ENCODE results near the gene KRT23. TPM values are rescaled to one million over a fixed set of nuclear protein-coding genes. Genes with fewer than 3 reads are reported as not detected.

The KRT23 gene
- polyA plus RNA-seq, 6 donors from 2014 or later: 0.19 TPM; not detected in 5

DNA sequence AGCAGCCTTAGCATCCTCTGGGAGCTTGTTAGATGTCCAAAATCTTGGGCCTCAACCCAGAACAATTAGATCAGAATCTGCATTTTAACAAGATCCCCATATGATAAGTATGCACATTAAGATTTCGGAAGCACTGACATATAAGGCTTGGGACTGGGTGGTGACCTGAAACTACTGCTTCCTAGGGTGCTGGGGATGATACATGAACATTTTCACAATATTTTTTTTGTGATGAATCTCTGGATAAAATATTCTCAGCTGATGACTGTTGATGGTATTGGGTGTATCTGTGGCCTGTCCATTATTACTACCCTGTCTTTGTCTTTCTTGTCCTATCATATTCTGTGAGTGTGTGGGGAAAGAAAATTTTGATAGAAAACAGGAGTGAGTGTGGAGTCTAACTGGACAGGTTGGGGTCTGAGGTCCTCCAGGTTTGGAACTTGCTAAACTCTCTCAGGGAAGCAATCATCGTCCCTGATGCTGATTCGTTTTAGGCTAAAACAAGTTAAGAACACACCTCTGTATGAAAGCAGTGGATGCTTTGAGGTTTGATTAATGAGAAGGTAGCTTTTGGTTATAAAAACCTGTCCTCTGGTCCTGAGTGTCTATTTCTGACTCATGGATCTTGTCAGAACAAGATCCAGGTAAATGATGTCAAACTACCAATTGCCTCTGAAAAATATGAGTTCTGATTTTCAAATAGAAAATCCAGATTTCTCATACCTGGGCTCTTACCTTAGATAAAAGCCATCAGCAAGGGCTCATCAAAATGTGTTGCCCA is 23.2 kb downstream of the KRT23 start:
- DNase-seq (no peak), ATAC-seq (ENCODE audit: low read depth in 2 of 2) (no peak)
- Mint-ChIP-seq H3K36me3 (no peaks in the 10 kb centered on the region), H3K4me1 (peaks cover 8 to 14% (median 8%) of the 10 kb centered on the region in 3 donors), H3K9me3 (no peaks in the 10 kb centered on the region), H3K4me3 (no peak overlapping the region), H3K27me3 (peaks cover 0 to 13% (median 4%) of the 10 kb centered on the region in 3 donors), H3K27ac (no peak overlapping the region)

- peaks cover 13 to 24% (median 14%) of the 10 kb centered on the region in 3 donors for H3K27me3 Mint-ChIP-seq
- DNase-seq (no peak), ATAC-seq (ENCODE audit: low read depth in 2 of 2) (no peak)
- no peak overlapping the region for H3K4me3 Mint-ChIP-seq
- peak overlapping the region in 1 of 6 donors; percentile 63 for H3K27ac Mint-ChIP-seq
- no peaks in the 10 kb centered on the region for H3K36me3 Mint-ChIP-seq
- H3K9me3 Mint-ChIP-seq: no peaks in the 10 kb centered on the region
- peaks cover 8 to 14% (median 8%) of the 10 kb centered on the region in 3 donors for H3K4me1 Mint-ChIP-seq
These were observed 24.8 kb downstream of the KRT23 start for GRCh38 chr17:40912486-40913210.

- no peaks in the 10 kb centered on the region for H3K36me3 Mint-ChIP-seq
- no peak overlapping the region for H3K4me3 Mint-ChIP-seq
- ATAC-seq (ENCODE audit: low read depth in 2 of 2): no peak
- H3K9me3 Mint-ChIP-seq: no peaks in the 10 kb centered on the region
- DNase-seq: no peak
- H3K4me1 Mint-ChIP-seq: peaks cover 3 to 5% (median 4%) of the 10 kb centered on the region in 3 donors
- no peak overlapping the region for H3K27ac Mint-ChIP-seq
- peaks cover 33 to 39% (median 34%) of the 10 kb centered on the region in 3 donors for H3K27me3 Mint-ChIP-seq
These were observed 27.0 kb downstream of the KRT23 start for GRCh38 chr17:40910441-40910841.

GRCh38 chr17:40909755-40910154 is 27.7 kb downstream of the KRT23 start:
- peak overlapping the region in 2 of 6 donors; percentile 9 to 19 for H3K27ac Mint-ChIP-seq
- DNase-seq: no peak
- H3K4me3 Mint-ChIP-seq: no peak overlapping the region
- ATAC-seq (ENCODE audit: low read depth in 2 of 2): no peak
- H3K9me3 Mint-ChIP-seq: no peaks in the 10 kb centered on the region
- peaks cover 40 to 45% (median 41%) of the 10 kb centered on the region in 3 donors for H3K27me3 Mint-ChIP-seq
- H3K36me3 Mint-ChIP-seq: no peaks in the 10 kb centered on the region
- no peaks in the 10 kb centered on the region for H3K4me1 Mint-ChIP-seq

GRCh38 chr17:40909351-40909750 is 28.1 kb downstream of the KRT23 start:
- H3K9me3 Mint-ChIP-seq: no peaks in the 10 kb centered on the region

DNA sequence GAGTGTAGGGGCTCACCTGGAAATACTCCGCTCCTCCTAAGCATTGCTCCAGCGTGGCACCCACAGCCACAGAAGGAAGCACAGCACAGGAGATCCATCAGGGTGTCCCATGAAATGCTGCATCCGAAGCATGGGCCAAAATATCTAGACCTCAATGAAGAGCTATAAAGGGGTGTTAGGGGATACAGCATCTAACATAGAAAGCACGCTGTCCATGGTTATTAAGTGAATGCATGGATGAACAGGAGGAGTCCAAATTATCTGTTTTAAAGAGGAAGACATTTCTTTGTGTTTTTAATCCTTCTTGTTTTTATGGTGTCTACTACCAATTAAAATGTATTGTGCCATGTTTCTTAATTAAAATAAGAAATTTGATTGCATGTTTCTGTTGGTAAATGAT is 30.8 kb downstream of the KRT23 start:
- Mint-ChIP-seq H3K27ac (no peak overlapping the region), H3K36me3 (no peaks in the 10 kb centered on the region), H3K27me3 (peaks cover 49 to 58% (median 55%) of the 10 kb centered on the region in 3 donors), H3K4me3 (no peak overlapping the region), H3K4me1 (no peaks in the 10 kb centered on the region), H3K9me3 (no peaks in the 10 kb centered on the region)
- DNase-seq: no peak
- ATAC-seq (ENCODE audit: low read depth in 2 of 2): no peak

More at GRCh38 chr17:40909351-40909750, 28.1 kb downstream of the KRT23 start:
- Mint-ChIP-seq H3K4me3 (no peak overlapping the region), H3K27ac (no peak overlapping the region), H3K4me1 (no peaks in the 10 kb centered on the region), H3K27me3 (peaks cover 44 to 48% (median 45%) of the 10 kb centered on the region in 3 donors), H3K36me3 (no peaks in the 10 kb centered on the region)
- DNase-seq (peak; percentile 59), ATAC-seq (ENCODE audit: low read depth in 2 of 2) (peak; percentile 60 to 72)

DNA sequence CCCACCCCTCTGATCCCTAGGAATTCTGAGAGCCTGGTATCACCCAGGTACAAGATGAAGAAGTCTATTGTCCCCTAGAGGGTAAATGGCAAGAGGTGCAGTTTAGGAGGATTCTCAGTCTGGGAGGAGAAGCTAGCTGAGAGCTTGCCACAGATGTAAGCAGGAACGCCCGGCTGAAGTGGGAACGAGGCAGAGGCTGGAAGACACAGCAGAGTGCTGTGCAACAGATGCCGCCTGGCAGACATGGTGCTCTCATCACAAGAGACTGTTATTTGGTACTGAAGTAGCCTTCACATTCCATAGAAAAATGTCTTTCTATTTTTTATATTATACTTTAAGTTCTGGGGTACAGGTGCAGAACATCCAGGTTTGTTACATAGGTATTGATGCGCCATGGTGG is 32.1 kb downstream of the KRT23 start:
- no peaks in the 10 kb centered on the region for H3K4me1 Mint-ChIP-seq

GRCh38 chr17:40903129-40903847 is 34.2 kb downstream of the KRT23 start:
- Mint-ChIP-seq H3K4me1 (no peaks in the 10 kb centered on the region), H3K9me3 (no peaks in the 10 kb centered on the region), H3K27ac (no peak overlapping the region), H3K27me3 (peaks cover 54 to 69% (median 61%) of the 10 kb centered on the region in 3 donors), H3K36me3 (no peaks in the 10 kb centered on the region), H3K4me3 (no peak overlapping the region)
- DNase-seq (no peak), ATAC-seq (ENCODE audit: low read depth in 2 of 2) (no peak)

More for the DNA sequence above, 32.1 kb downstream of the KRT23 start:
- Mint-ChIP-seq H3K27me3 (peaks cover 53 to 68% (median 64%) of the 10 kb centered on the region in 3 donors), H3K4me3 (no peak overlapping the region), H3K27ac (peak overlapping the region in 1 of 6 donors; percentile 30), H3K9me3 (no peaks in the 10 kb centered on the region), H3K36me3 (no peaks in the 10 kb centered on the region)
- DNase-seq (no peak), ATAC-seq (ENCODE audit: low read depth in 2 of 2) (no peak)

- peaks cover 48 to 65% (median 57%) of the 10 kb centered on the region in 3 donors for H3K27me3 Mint-ChIP-seq
- no peaks in the 10 kb centered on the region for H3K9me3 Mint-ChIP-seq
- H3K36me3 Mint-ChIP-seq: no peaks in the 10 kb centered on the region
- H3K4me3 Mint-ChIP-seq: no peak overlapping the region
- H3K27ac Mint-ChIP-seq: no peak overlapping the region
- no peak for DNase-seq
- no peak for ATAC-seq (ENCODE audit: low read depth in 2 of 2)
- H3K4me1 Mint-ChIP-seq: no peaks in the 10 kb centered on the region
These were observed 34.9 kb downstream of the KRT23 start for GRCh38 chr17:40902498-40902897.

DNA sequence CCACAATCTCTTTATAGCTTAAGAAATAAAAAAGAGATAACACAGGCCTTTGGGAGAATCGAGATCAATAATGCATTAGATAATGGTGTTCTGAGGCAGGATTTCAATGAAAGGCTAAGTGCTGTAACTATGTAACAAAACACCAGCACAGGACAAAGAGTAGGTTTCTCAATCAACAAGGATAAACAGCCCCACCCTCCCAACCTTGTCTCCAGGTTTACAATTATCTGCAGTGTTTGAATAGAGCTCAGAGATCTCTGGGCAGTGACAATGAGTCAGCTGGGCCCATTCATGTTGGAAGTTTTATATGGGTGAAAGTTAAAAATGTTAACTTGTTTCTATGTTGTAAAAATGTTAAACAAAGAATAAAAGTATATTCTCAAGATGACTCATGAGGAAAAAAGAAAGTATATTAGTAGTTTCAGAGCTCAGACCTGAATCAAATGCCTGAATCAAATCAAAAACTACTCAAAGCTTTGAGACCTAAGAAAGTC is 35.4 kb downstream of the KRT23 start:
- ATAC-seq (ENCODE audit: low read depth in 2 of 2) (no peak), DNase-seq (no peak)
- Mint-ChIP-seq H3K27ac (no peak overlapping the region), H3K4me3 (no peak overlapping the region), H3K27me3 (peaks cover 49 to 60% (median 53%) of the 10 kb centered on the region in 3 donors), H3K4me1 (no peaks in the 10 kb centered on the region), H3K9me3 (no peaks in the 10 kb centered on the region), H3K36me3 (no peaks in the 10 kb centered on the region)

- ATAC-seq (ENCODE audit: low read depth in 2 of 2): no peak
- Mint-ChIP-seq H3K4me1 (no peaks in the 10 kb centered on the region), H3K9me3 (no peaks in the 10 kb centered on the region), H3K36me3 (no peaks in the 10 kb centered on the region), H3K27me3 (peaks cover 40 to 54% (median 41%) of the 10 kb centered on the region in 3 donors), H3K4me3 (no peak overlapping the region), H3K27ac (no peak overlapping the region)
- no peak for DNase-seq
These were observed 36.6 kb downstream of the KRT23 start for GRCh38 chr17:40900809-40901356.

- no peak for DNase-seq
- no peak for ATAC-seq (ENCODE audit: low read depth in 2 of 2)
- Mint-ChIP-seq H3K27me3 (peaks cover 32 to 62% (median 46%) of the 10 kb centered on the region in 3 donors), H3K27ac (no peak overlapping the region), H3K4me3 (no peak overlapping the region), H3K4me1 (peaks cover 7 to 11% (median 8%) of the 10 kb centered on the region in 3 donors), H3K36me3 (no peaks in the 10 kb centered on the region), H3K9me3 (no peaks in the 10 kb centered on the region)
These were observed 40.5 kb downstream of the KRT23 start for GRCh38 chr17:40896916-40897455.
